ENCODE results near the gene ITGA11. TPM values are rescaled to one million over a fixed set of nuclear protein-coding genes. Genes with fewer than 3 reads are reported as not detected.

The ITGA11 gene
- polyA plus RNA-seq, 1 of the 3 experiments (the other 2 are of a cell fraction), result 0.49 TPM

- peak overlapping the region; percentile 86 to 98 for H3K4me3 ChIP-seq (ENCODE audit: low read depth in 2 of 2, low read length in 1 of 2)
- H2AFZ ChIP-seq (ENCODE audit: low read depth), result peak overlapping the region; percentile 99
- peaks cover 30% of the 10 kb centered on the region for H3F3A ChIP-seq (replicated peaks; ENCODE audit: insufficient read depth)
- ChIA-PET CTCF (interaction anchor here (0.7 to 2.9 kb wide), 7 partner anchors 17 to 49 kb away, joined by 3 to 19 read pairs (median 4); no protein-coding TSS in a partner anchor), POLR2A (interaction anchor here (0.7 to 2.5 kb wide), 11 partner anchors 12 to 542 kb away, joined by 3 to 16 read pairs (median 5); no protein-coding TSS in a partner anchor)
- peaks cover 16 to 37% of the 10 kb centered on the region in 2 experiments; a peak in 3 of 4 replicates for H3K4me1 ChIP-seq (ENCODE audit: control insufficient read depth in 1 of 2, insufficient read depth in 2 of 2, low read depth in 1 of 2, low read length in 1 of 2)
- no peaks in the 10 kb centered on the region for H3K9me2 ChIP-seq
- no peaks in the 10 kb centered on the region for H3K9me3 ChIP-seq
- peak overlapping the region; percentile 97 to 99 for H3K27ac ChIP-seq (ENCODE audit: low read depth in 2 of 2, low read length in 1 of 2)
- 3% methylated on average over 23 of the region's 25 CpGs for WGBS (ENCODE audit: low lambda C conversion rate)
- H3K27me3 ChIP-seq (ENCODE audit: insufficient read depth), result no peaks in the 10 kb centered on the region
- peaks cover 38% of the 10 kb centered on the region for H4K20me1 ChIP-seq (ENCODE audit: insufficient read depth)
- TF ChIP-seq MXI1 (IDR thresholded peaks at IDR 0.05; ENCODE audit: low read depth, low read length), result peak; percentile 3; the same call in 1 of the 2 replicates
- no peak for TF ChIP-seq FOXJ3 (CRISPR knock-in tag; IDR thresholded peaks at IDR 0.05)
- DNase-seq, result peak; percentile 72
- peaks cover 73% of the 10 kb centered on the region for H3K79me2 ChIP-seq (ENCODE audit: insufficient read depth)
- peak overlapping the region; percentile 82 for H3K4me2 ChIP-seq
- peak overlapping the region; percentile 98 for H3K9ac ChIP-seq
- peaks cover 7 to 11% of the 10 kb centered on the region in 2 experiments for H3K36me3 ChIP-seq (replicated peaks in 1 of 2; ENCODE audit: control insufficient read depth in 1 of 2, insufficient read depth in 2 of 2, low read length in 1 of 2)
These were observed 154.8 kb downstream of the ITGA11 start for GRCh38 chr15:68277131-68277602.

- 82% methylated on average over 3 of the region's 3 CpGs for WGBS (ENCODE audit: low lambda C conversion rate)
- H3F3A ChIP-seq (replicated peaks; ENCODE audit: insufficient read depth), result peaks cover 35% of the 10 kb centered on the region
- H3K9me2 ChIP-seq, result no peaks in the 10 kb centered on the region
- peaks cover 68% of the 10 kb centered on the region for H3K79me2 ChIP-seq (ENCODE audit: insufficient read depth)
- H3K27ac ChIP-seq (ENCODE audit: low read depth in 2 of 2, low read length in 1 of 2), result peak overlapping the region; percentile 97 to 99
- no peaks in the 10 kb centered on the region for H3K9me3 ChIP-seq
- H3K4me2 ChIP-seq, result peak overlapping the region; percentile 82
- POLR2A ChIA-PET, result interaction anchor here (1.4 to 2.5 kb wide), 7 partner anchors 12 to 543 kb away, joined by 3 to 16 read pairs (median 6); no protein-coding TSS in a partner anchor
- CTCF ChIA-PET, result interaction anchor here (0.6 to 2.9 kb wide), 4 partner anchors 23 to 361 kb away, joined by 3 to 19 read pairs (median 4); no protein-coding TSS in a partner anchor
- peak overlapping the region; percentile 98 for H3K9ac ChIP-seq
- H3K27me3 ChIP-seq (ENCODE audit: insufficient read depth), result no peaks in the 10 kb centered on the region
- no peak for TF ChIP-seq MEF2A (IDR thresholded peaks at IDR 0.05; ENCODE audit: borderline replicate concordance, low read depth)
- no peak for TF ChIP-seq TAF1 (IDR thresholded peaks at IDR 0.05; ENCODE audit: borderline replicate concordance, low read depth, low read length)
- no peak for TF ChIP-seq SIN3A (IDR thresholded peaks at IDR 0.05; ENCODE audit: borderline replicate concordance, low read depth, low read length)
- no peak for TF ChIP-seq MXI1 (IDR thresholded peaks at IDR 0.05; ENCODE audit: low read depth, low read length)
- TF ChIP-seq FOXM1 (IDR thresholded peaks at IDR 0.05; ENCODE audit: low read depth), result no peak
- TF ChIP-seq CHD2 (IDR thresholded peaks at IDR 0.05; ENCODE audit: low read length, partially characterized antibody), result no peak
- no peak for TF ChIP-seq NFIC (IDR thresholded peaks at IDR 0.05; ENCODE audit: borderline replicate concordance)
- TF ChIP-seq TEAD4 (IDR thresholded peaks at IDR 0.05; ENCODE audit: borderline replicate concordance, insufficient read depth), result no peak
- TF ChIP-seq USF1 (IDR thresholded peaks at IDR 0.05; ENCODE audit: borderline replicate concordance, low read depth), result no peak
- TF ChIP-seq SMC3 (IDR thresholded peaks at IDR 0.05; ENCODE audit: low read depth, low read length), result no peak
- no peak for TF ChIP-seq ELF1 (IDR thresholded peaks at IDR 0.05)
- H3K4me3 ChIP-seq (ENCODE audit: low read depth in 2 of 2, low read length in 1 of 2), result peak overlapping the region; percentile 86 to 98
- peaks cover 7 to 11% of the 10 kb centered on the region in 2 experiments for H3K36me3 ChIP-seq (replicated peaks in 1 of 2; ENCODE audit: control insufficient read depth in 1 of 2, insufficient read depth in 2 of 2, low read length in 1 of 2)
- H4K20me1 ChIP-seq (ENCODE audit: insufficient read depth), result peaks cover 33% of the 10 kb centered on the region
- no peak for DNase-seq
- peak overlapping the region; percentile 99 for H2AFZ ChIP-seq (ENCODE audit: low read depth)
- H3K4me1 ChIP-seq (ENCODE audit: control insufficient read depth in 1 of 2, insufficient read depth in 2 of 2, low read depth in 1 of 2, low read length in 1 of 2), result peaks cover 17 to 39% of the 10 kb centered on the region in 2 experiments; a peak in 3 of 4 replicates
These were observed 155.3 kb downstream of the ITGA11 start for GRCh38 chr15:68276668-68277067.

Data from SK-N-SH (cell line).